HepG2 (cell line): ENCODE data around the gene ZNF75A. TPM values are rescaled to one million over a fixed set of nuclear protein-coding genes. Genes with fewer than 3 reads are reported as not detected.
A peak's percentile ranks its signal among the peaks of the same experiment; 100 is the strongest.

Source experiments
- PAX8 ChIP-seq: sonication (generic); formaldehyde crosslinking; IDR thresholded peaks from 2 replicates; pipeline ENCODE4 v1.8.0; 2022; ENCODE audit warnings: mild to moderate bottlenecking, missing genetic modification reagents, borderline replicate concordance
- ZC3H13 ChIP-seq: sonication (generic); formaldehyde crosslinking; IDR thresholded peaks from 2 replicates; pipeline ENCODE4 v1.8.1; 2023; ENCODE audit warnings: mild to moderate bottlenecking, missing genetic modification reagents, moderate library complexity
- ZNF724P ChIP-seq: sonication (generic); formaldehyde crosslinking; IDR thresholded peaks from 2 replicates; pipeline ENCODE4 v1.8.0; 2022; ENCODE audit warnings: missing genetic modification reagents, borderline replicate concordance
- ZNF781 ChIP-seq: sonication (generic); formaldehyde crosslinking; IDR thresholded peaks from 2 replicates; pipeline ENCODE4 v1.5.1; 2020; ENCODE audit warnings: borderline replicate concordance, mild to moderate bottlenecking, missing genetic modification reagents; ENCODE audit errors: not compliant biosample characterization
- ZSCAN31 ChIP-seq: sonication (generic); formaldehyde crosslinking; IDR thresholded peaks from 2 replicates; pipeline ENCODE4 v1.5.0; 2020; ENCODE audit warnings: low read depth, mild to moderate bottlenecking, missing genetic modification reagents
- ZXDC ChIP-seq: sonication (generic); formaldehyde crosslinking; IDR thresholded peaks from 2 replicates; pipeline ENCODE4 v1.5.0; 2020; ENCODE audit warnings: mild to moderate bottlenecking, missing genetic modification reagents
- polyA plus RNA-seq, 8 experiments: library from polyadenylated mRNA; depleted of rRNA in 3 of 8; stranded (reverse) in 7 of 8; unstranded in 1 of 8; fragments of >200 nt; fragmentation: Illumina TruSeq in 4 of 8; extraction: Trizol in 4 of 8; gene quantifications; 2 replicates each; pipeline versions ENCODE4 v1.2.1 to v1.2.3, GENCODE V29; 2011 to 2016; ENCODE audit warnings: low read depth in 4 of 8, missing spikeins in 1 of 8, mixed read lengths in 1 of 8; ENCODE audit not compliant: insufficient read depth in 1 of 8
- total RNA-seq, 5 experiments: library from RNA; depleted of rRNA; stranded (reverse); fragments of >200 nt; fragmentation: Illumina TruSeq; extraction: Trizol; gene quantifications; 2 replicates each; pipeline ENCODE4 v1.2.3, GENCODE V29; 2016; ENCODE audit warnings: low read depth in 1 of 5
- TF ChIP-seq, protein P1 (sequence below): sonication (generic); formaldehyde crosslinking; IDR thresholded peaks from 2 replicates; pipeline ENCODE4 v1.5.0; 2020; ENCODE audit warnings: missing genetic modification reagents
- TF ChIP-seq, protein P2 (sequence below): sonication (generic); formaldehyde crosslinking; IDR thresholded peaks from 2 replicates; pipeline ENCODE4 v1.4.0; 2020; ENCODE audit warnings: missing genetic modification reagents; ENCODE audit errors: not compliant biosample characterization

The ZNF75A gene
- total and polyA plus RNA-seq, 2 of the 13 experiments (the other 11 are each of a cell fraction or from before 2014, with no cell fraction given) = 1.4 to 2.1 TPM

DNA sequence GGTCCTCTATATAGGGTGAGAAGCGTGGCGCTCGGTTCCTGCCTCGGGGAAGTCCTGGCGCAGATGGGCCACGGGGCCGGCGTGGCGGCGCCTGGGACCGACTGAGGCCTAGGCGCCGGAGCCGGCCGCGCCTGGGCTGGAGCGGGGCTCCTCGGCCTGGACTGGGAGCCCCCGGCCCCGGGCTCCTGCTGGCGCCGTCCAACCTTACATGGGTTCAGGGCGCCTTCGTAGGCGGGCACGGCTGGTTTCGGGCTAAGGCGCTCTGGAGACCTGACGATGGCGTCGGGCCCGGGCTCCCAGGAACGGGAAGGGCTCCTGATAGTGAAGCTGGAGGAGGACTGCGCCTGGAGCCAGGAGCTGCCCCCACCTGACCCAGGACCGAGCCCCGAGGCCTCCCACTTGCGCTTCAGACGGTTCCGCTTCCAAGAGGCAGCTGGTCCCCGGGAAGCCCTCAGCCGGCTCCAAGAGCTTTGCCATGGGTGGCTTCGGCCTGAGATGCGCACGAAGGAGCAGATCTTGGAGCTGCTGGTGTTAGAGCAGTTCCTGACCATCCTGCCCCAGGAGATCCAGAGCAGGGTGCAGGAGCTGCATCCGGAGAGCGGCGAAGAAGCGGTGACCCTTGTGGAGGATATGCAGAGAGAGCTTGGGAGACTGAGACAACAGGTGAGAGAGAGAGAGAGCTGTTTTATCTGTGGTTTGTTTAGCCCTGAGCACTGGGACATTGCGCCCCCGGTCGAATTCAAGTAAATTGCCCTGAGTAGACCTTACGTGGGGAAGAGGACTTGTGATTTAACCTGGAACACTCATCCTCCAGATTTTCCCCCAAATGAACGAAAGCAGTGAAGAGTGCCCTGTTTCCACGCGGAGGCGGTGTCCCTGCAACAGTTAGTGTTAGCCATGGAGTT lies 21.5 kb upstream of the ZNF75A start (continued):
- TF ChIP-seq ZXDC (CRISPR knock-in tag) = 0 out of 2 replicates have a peak, but pooled peaks have one; percentile 41
- peak; percentile 40; the same call in 1 of the 2 replicates for TF ChIP-seq ZNF724P (CRISPR knock-in tag)
- TF ChIP-seq ZNF781 (CRISPR knock-in tag) = peak; percentile 1
- 0 out of 2 replicates have a peak, but pooled peaks have one; percentile 42 for TF ChIP-seq ZC3H13
- no peak for TF ChIP-seq PAX8
- TF ChIP-seq, protein P1, sequence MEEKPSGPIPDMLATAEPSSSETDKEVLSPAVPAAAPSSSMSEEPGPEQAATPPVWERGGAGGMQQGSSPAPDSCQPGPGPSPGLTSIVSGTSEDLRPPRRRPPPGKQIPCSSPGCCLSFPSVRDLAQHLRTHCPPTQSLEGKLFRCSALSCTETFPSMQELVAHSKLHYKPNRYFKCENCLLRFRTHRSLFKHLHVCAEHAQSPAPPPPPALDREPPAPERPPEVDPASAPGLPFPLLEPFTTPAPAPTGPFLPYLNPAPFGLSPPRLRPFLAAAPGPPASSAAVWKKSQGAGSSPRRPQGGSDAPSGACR = peak; percentile 45; the same call in 1 of the 2 replicates
- TF ChIP-seq, protein P2, sequence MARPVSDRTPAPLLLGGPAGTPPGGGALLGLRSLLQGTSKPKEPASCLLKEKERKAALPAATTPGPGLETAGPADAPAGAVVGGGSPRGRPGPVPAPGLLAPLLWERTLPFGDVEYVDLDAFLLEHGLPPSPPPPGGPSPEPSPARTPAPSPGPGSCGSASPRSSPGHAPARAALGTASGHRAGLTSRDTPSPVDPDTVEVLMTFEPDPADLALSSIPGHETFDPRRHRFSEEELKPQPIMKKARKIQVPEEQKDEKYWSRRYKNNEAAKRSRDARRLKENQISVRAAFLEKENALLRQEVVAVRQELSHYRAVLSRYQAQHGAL (CRISPR knock-in tag) = peak; percentile 31
- no peak for TF ChIP-seq ZSCAN31 (CRISPR knock-in tag)
